SK-MEL-5 (cell line): ENCODE results near the gene SLC4A1. TPM values are rescaled to one million over a fixed set of nuclear protein-coding genes. Genes with fewer than 3 reads are reported as not detected.

Source experiments
- DNase-seq: peaks from one replicate; pipeline ENCODE4 v3.0.0-alpha.2; 2016; ENCODE audit warnings: low read depth, low spot score
- in situ Hi-C: cut with HindIII; loops from 2 replicates; pipeline ENCODE4 v1.10.0; 2016; ENCODE audit warnings: low sequenced_read_pairs, high pct_unique_total_duplicates, low pct_unique_long_range_greater_than_20kb
- total RNA-seq: library from RNA; depleted of rRNA; stranded (reverse); fragments of >200 nt; shearing (Covaris generic); gene quantifications from 2 replicates; pipeline ENCODE4 v1.2.3, GENCODE V29; 2014

SLC4A1 gene
- total RNA-seq, 1 experiment from 2014 or later = 0.05 TPM

DNA sequence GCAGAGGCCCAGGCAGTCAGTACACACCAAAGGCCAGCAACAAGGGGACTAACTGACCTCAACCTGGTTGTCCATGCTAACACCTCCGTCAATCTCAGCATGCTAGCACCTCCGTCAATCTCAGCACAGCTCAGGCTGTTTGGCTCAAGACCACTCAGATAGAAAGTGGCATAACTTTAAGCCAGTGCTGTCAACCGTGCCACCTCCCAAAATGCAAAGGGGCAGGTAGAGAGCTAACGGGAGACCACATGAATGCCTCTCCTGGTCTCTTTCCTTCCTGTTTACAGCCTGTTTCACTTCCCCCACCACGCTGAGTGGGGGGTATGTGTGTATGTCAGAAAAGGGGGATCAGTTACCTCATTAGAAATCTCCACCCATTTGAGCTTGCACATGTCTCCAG is 51.8 kb downstream of the SLC4A1 start:
- DNase-seq = no peak
- in situ Hi-C loops = no loop called here

DNA sequence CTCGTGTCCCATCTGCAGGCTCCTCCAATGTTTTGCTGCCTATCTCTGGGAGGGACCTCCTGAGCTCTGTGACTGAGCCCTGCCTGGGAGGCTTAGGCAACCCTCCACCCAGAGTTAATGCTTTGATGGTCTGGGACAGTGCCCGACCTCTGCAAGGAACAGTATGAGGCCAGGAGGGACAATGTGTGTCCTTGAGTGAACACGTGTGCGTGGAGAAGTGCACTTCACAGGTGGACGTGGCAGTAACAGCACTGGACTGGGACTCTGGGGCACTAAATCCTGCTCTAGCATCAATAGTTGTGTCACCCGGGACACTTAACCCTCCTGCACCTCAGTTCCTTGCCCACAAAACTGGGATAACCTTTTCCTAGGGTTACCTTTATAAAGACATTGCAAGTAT is 53.0 kb downstream of the SLC4A1 start:
- DNase-seq = no peak
- in situ Hi-C loops = no loop called here

DNA sequence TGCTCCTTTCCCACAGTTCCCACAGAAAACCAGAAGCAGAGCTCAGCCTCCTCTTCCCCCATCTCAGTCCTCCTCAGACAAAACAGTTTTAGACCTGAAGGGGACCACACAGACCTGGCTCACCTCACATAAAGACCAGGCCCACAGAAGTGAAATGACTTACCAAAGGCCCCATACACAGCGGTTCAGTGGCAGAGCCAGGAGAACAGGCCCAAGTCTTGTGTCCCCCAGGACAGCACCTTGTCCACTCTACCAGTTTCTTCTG is 53.8 kb downstream of the SLC4A1 start:
- DNase-seq = no peak
- in situ Hi-C loops = no loop called here

DNA sequence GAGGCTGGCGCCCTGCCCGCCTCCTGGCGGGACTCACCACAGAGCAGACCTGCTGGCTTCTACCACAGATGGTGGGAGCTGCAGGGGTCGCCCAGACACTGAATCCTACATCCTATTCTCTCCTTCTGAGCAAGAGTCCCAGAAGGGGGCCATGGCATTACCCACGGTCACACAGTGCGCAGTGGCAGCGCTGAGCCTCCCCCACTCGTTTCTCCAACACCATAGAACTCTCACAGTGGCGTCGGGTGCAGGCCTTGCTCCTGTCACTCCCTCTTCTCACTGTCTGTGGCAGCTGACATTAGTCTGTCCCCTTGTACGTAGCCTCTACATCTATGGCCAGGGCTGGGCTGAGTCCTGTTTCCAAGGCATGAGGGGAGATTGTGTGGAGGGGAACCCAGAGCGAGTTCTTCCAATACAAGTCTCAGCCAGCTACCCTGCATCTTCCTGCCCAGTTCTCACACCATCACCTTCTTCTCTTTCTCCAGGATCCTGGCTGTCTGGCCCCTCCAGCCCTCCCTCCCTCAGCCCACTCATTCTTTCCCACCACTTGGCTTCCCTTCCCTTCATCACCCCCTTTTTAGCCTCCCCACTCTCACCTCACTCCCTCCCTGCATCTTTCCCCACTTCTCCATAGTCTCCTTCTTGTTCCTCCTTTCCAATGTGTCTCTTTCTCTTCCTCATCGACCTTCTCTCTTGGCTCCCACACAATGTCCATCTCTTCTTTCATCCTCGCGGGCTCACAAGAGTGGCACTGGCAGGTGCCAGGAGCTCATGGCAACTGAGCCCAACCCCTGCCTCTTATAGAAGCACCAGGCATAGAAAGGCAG is 54.3 kb downstream of the SLC4A1 start:
- in situ Hi-C loops = no loop called here
- no peak for DNase-seq

DNA sequence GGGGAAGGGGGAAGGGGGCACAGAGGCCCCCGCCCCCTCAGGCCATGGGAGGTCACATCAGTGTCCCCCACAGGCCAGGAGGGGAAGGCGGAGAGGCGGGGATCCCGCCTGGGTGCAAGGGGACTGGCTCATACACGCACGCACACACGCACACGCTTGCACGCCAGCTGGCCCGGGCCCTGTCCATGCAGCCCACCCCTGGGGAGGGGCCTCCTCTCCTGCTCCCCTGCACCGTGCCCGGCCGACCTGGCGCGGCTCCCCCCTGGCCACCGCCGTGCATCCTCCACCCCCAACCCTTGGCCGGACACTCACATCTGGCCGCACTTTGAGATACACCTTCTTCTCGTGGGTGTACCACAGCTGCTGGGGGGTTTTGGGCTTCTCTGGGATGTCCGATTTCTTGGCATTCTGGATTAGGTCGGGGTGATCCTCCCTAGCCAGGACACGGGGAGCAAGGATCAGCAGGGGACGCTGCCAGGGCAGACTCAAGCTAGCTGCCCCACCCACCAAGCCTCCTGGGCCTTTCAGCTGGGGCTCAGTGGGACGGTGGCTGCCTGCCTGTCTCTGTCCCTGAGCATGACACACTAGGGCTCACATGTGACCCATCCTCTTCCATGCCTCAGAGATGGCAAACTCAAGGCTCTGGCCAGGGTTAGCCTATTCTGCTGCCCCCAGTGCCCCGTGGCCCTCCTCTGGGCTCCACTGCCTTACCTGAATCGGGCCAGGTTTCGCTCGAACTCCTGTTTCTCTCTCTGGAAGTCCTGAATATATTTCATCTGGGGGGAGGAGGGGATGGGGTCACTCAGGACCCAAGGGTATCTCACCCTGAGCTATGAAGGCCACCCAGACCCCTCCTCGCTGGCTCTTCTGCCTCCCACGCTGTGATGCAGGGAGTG is 55.2 kb downstream of the SLC4A1 start:
- in situ Hi-C loops = no loop called here
- DNase-seq = no peak

DNA sequence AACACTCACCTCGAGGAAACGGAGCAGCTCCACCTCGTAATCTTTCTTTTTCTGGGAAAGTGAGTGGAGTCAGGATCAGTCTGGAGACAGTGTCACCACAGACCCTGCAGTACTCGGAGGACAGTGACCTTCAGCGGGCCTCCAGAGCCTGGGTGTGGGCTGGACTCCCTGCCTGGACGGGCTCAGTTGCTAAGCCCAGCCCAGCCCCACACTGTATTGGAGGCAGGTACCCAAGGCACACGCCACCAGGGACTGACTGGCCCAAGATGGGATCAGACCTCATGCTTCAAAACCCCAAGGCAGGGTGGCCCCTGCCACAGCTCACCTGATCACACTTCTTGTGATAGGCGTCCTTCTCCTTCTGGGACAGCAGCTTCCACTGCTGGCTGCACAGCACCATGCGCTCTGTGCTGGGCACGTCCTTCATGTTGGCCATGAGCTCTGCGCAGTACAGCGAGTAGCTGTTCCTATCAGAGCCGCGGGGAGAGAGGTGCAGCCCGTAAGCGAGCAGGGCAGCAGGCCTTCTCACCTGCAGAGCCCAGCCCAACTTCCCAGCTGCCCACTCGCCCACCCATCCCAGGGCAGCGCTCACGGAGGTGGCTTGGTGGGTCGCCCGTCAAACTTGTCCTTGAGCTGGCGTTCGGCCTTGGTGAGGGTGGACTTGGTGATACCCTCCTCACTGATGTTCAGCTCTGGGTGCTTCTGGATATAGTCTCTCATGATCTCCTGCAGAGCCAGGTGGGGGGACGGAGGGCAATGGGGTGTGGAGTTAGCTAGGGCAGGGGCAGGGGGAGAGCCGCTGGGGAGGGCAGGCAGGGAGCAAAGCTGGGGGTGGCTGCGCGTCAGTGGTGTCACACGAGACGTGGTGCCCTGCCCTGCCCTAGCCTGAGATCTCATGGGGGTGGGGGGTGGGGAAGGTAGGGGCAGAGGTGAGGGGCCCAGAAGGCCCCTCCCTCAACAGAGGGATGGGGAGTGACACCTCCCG is 56.4 kb downstream of the SLC4A1 start:
- no peak for DNase-seq
- in situ Hi-C loops = no loop called here

DNA sequence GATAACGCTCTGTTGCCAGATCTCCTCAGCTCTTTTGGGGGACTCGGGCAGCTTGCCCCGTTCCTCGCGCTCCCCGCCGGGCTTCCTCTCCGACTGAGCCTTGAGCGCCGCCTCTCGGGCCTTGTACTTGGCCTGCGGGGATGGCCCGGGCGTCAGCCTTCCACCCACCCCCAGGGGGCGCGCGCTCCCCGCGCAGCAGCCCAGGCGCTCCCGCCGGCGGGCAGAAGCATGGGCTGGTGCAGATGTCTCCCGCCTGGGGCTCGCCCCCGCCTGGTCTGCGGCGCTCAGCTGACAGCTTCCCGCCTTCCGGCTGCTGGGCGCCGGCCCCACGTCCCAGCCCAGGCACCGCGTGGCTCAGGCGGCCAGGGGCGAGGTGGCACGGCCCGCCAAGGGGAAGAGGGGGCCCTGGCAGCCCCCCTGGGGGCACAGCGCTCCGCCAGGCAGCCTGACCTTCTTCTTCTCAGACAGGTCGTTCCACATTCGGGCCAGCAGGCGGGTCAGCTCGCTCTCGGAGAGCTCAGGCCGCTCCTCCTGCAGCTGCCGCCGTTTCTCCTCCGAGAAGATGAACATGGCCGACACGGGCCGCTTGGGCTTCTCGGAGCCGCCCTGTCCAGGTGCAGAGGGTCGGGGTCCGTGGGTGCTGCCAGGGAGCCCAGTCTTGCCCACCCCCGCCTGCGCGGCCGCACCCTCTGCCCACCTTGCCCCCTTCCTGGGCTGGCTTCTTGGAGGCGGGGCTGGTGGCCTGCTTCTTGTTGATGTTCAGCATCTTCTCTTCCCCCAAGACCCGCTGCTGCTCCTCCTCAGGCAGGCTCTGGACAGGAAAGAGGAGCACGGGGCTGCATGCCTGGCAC is 57.4 kb downstream of the SLC4A1 start:
- DNase-seq = peak; percentile 73

DNA sequence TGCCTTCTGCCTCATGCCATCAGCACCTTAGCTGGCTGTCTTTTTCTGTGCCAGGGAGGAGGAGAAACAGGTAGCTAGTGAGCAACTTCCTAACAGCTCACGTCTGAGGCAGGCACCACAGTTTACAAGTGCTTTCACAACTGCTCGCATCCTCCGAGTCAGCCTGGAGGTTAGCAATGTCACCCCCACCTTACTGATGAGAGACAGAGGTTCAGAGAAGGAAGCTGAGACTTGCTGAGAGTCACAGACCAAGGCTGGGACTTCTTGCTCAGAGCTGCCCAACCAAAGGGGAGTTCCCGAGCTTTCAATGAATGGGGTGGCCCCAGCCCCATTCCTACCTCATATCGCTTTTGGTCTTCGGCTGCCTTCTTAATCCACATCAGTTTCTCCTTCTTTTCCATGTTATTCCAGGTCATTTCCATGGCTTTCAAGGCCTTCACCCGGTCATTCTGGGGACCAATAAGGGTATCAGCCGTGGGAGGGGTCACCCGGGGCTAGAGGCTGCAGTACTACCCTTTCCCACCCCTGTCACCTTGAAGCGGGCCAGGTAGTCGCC is 58.1 kb downstream of the SLC4A1 start:
- DNase-seq = no peak
- in situ Hi-C loops = no loop called here

More for the DNA sequence above, 57.4 kb downstream of the SLC4A1 start:
- in situ Hi-C loops = no loop called here

DNA sequence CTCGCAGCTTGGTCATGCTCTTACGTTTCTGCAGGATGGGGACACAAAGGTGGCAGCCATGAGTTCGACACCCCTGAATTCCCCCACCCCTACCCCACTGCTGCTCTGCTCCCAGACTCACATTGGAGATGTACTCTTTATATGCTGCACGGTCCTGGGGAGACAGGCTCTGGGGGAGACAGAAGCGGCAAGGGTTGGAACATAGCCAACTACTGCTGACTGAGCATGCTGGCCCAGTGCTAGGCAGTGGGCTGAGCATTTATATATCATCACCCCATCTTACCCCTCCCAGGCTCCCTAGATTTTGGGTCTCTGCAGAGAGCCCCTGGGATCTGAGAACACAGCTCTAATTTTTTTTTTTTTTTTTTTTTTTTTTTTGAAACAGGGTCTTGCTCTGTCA is 60.2 kb downstream of the SLC4A1 start:
- in situ Hi-C loops = no loop called here
- no peak for DNase-seq

DNA sequence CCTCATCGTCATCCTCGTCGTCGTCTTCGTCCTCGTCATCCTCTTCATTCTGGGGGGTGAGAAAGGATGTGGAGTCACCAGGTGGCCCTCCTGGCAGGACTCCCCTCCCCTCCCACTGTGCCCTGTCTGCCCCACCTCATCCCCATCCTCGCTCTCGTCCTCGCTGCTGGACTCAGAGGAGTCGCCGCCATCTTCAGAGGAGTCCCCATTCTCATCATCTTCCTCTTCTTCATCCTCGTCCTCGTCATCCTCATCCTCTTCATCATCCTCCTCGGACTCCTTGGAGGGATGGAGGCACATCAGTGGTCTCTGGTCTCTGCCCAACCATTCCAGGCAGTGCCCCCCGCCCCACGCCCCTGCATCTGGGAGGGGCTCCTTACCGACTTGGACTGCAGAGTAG is 60.6 kb downstream of the SLC4A1 start:
- DNase-seq = no peak
- in situ Hi-C loops = no loop called here

DNA sequence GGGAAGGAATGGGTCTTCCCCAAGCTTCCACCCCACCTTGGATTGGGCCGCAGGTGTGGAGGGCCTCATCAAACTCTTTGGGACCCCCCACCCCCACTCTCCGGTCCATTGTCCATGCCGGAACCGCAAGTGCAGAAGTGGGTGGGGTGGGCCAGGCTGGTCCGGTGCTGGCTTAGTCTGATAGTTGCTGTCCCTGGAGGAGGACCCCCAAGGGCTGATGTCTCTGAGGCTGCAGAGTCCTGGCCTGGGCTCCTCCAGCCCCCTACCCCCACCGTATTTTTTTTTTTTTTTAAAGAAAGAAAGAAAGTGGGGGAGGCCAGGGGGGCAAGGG is 61.1 kb downstream of the SLC4A1 start:
- in situ Hi-C loops = no loop called here
- no peak for DNase-seq

DNA sequence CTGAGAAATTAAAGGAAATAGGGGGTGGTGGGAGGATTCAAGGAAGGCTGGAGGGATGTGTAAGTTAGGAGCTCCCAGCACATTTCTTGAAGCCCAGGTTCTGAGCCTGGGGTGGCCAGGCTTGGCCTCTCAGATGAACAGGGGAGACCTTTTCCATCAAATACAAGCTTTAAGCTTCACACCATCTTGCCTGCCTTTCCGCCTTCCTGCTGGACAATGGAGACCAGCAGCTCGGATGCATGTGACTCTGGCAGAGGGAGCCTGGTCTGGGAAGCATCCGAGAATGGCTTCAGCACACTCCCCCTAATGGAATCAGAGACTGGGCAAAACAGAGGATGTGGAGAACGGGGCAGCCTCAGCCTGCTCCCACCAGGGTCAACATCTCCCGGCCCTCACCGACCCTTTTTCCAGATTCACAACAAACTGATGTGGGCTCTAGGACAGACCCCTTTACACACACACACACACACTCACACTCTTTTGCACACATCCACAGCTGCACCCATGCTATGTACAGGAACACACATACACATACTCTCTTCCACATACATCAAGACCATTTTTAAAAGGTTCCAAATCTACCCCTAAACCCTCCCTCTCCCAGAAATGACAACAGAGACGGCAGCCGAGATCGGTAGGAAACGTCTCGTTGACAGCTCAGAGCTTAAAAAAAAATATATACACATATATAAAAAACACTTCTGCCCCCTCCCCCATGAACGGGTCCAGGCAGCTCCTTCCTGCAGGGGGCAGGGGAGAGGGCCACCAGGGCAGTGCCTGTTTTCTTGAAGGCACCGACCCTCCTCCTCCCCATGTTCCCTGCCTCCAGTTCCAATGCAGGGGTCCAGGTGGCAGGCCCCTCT is 61.7 kb downstream of the SLC4A1 start:
- peak; percentile 42 for DNase-seq
- in situ Hi-C loops = no loop called here

DNA sequence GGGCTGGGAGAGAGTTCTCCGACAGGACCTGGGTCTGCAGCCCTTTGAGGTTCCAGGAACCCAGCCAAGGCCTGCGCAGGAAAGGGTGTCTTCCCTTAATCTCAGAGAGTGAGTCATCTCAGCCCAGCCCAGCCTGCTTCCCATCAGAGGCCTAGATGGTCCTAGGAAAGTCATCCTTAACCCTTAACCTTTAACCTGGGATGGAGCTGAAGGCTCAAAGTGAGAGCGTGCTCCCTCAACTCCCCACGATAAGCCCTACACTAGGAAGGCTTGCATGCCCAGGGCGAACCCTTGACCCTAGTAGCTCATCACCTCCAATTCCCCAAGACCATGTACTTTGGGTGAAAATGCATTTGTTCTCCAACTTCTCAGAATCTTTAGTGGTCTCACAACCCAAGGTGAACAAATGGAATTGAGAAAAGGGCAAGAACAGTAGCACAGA is 63.5 kb downstream of the SLC4A1 start:
- in situ Hi-C loops = no loop called here
- no peak for DNase-seq

DNA sequence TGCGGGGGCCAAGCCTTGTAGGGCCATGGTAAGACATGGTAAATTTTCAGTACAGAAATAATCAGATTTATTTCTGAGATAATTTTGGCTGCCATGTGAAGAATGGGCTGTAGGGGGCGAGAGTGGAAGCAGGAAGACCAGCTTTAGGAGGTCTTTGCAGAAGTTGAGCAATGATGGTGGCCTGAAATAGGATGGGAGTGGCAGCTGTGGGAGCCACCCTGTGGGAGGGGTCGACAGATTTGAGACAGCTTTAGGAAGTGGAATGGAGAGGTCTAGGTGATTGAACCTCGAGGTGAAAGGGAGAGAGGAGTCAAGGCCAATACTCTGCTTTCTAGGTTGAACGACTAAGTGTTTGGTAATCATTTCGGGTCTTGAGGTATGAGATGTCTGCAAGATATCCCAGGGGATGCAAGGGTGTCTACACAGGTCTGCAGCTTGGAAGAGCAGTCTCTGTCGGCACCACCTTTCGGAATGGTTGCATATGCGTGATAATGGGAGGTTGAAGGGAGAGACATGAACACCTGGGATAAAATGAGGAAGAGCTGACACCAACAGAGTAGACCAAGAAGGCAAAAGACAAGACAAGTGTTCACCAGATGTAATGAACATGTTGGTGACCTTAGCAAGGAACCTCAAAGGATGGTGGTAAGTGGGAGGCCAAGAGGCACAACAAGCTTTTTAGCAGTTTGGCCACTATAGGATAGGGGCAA is 64.0 kb downstream of the SLC4A1 start:
- in situ Hi-C loops = no loop called here
- DNase-seq = peak; percentile 88

DNA sequence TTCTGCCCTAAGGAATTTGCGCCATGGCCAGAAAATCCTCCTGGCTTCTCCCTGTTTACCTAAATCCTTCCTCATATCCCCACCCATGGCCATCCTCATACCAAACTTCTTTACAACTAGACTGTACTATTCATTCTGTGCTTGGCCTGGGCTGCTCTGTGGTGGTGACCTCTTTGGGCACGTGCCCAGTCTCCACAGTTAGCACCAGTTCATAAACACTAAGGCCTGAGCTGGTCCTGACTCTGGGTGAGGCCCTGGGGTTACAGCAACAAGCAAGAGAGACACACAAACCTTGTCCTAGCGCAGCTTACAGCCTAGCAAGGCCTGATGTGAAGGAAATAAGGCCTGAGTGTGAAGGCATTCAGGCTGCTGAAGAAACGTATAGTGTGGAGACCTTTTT is 65.2 kb downstream of the SLC4A1 start:
- DNase-seq = no peak
- in situ Hi-C loops = no loop called here
